GM12878 (cell line): ENCODE data around the gene RHBG. TPM values are rescaled to one million over a fixed set of nuclear protein-coding genes. Genes with fewer than 3 reads are reported as not detected.

Experiments
- BRCA1 ChIP-seq: IDR thresholded peaks from 2 replicates; pipeline ENCODE4 v1.6.1; 2011; ENCODE audit warnings: low read depth, low read length, improper control_type of control experiment
- CHD1 ChIP-seq: IDR thresholded peaks from 2 replicates; pipeline ENCODE4 v1.6.1; 2012; ENCODE audit warnings: low read depth, low read length, improper control_type of control experiment
- ESRRA ChIP-seq: IDR thresholded peaks from 2 replicates; pipeline ENCODE4 v1.6.1; 2012; ENCODE audit warnings: mild to moderate bottlenecking, low read length, improper control_type of control experiment
- IKZF2 ChIP-seq, 2 experiments: fragments of 450-650 bp; IDR thresholded peaks; 2 replicates each; pipeline ENCODE4 v1.6.1; 2017; ENCODE audit warnings: mild to moderate bottlenecking in 2 of 2, moderate library complexity in 2 of 2
- LARP7 ChIP-seq: fragments of 450-650 bp; IDR thresholded peaks from 2 replicates; pipeline ENCODE4 v1.6.1; 2017; ENCODE audit warnings: mild to moderate bottlenecking
- SMARCA5 ChIP-seq: fragments of 450-650 bp; IDR thresholded peaks from 2 replicates; pipeline ENCODE4 v1.6.1; 2017; ENCODE audit warnings: mild to moderate bottlenecking
- SREBF1 ChIP-seq: IDR thresholded peaks from 2 replicates; pipeline ENCODE4 v1.6.1; 2012; ENCODE audit warnings: mild to moderate bottlenecking, low read length
- TARDBP ChIP-seq: IDR thresholded peaks from 2 replicates; pipeline ENCODE4 v1.6.1; 2016; ENCODE audit warnings: borderline replicate concordance
- ZZZ3 ChIP-seq: IDR thresholded peaks from 2 replicates; pipeline ENCODE4 v1.6.1; 2011; ENCODE audit warnings: low read depth; ENCODE audit not compliant: control insufficient read depth, insufficient read length
- polyA plus RNA-seq, 11 experiments: library from polyadenylated mRNA; depleted of rRNA in 4 of 11; unstranded in 6 of 11; stranded (reverse) in 5 of 11; fragments of >200 nt; fragmentation: Nextera tagmentation in 4 of 11; fragmentation: Illumina TruSeq in 1 of 11; extraction: Ambion mirVana in 4 of 11; extraction: Trizol in 1 of 11; gene quantifications; 1 replicate in 1 of 11; 2 replicates in 10 of 11; pipeline versions ENCODE4 v1.2.1 to v1.2.3, GENCODE V29; 2011 to 2016; ENCODE audit warnings: inconsistent platforms in 2 of 11, missing spikeins in 2 of 11, low read depth in 1 of 11
- total RNA-seq, 4 experiments: library from RNA; depleted of rRNA in 3 of 4; stranded (reverse); fragments of >200 nt in 3 of 4; fragmentation: Illumina TruSeq in 1 of 4; extraction: Trizol in 1 of 4; gene quantifications; 2 replicates each; pipeline versions ENCODE4 v1.2.1 to v1.2.3, GENCODE V29; 2013 to 2021
- TF ChIP-seq, protein P1 (sequence below): fragments of 150-350 bp; IDR thresholded peaks from 2 replicates; pipeline ENCODE4 v1.6.1; 2014; ENCODE audit warnings: mild to moderate bottlenecking, low read depth, low read length
- TF ChIP-seq, protein P2 (sequence below): fragments of 450-650 bp; formaldehyde crosslinking; IDR thresholded peaks from 2 replicates; pipeline ENCODE4 v1.5.0; 2022; ENCODE audit warnings: mild to moderate bottlenecking, missing genetic modification characterization

The RHBG gene
- total and polyA plus RNA-seq, 10 of the 15 experiments (the other 5 are each of a cell fraction or from before 2014, with no cell fraction given): not detected

- TF ChIP-seq, protein P1, sequence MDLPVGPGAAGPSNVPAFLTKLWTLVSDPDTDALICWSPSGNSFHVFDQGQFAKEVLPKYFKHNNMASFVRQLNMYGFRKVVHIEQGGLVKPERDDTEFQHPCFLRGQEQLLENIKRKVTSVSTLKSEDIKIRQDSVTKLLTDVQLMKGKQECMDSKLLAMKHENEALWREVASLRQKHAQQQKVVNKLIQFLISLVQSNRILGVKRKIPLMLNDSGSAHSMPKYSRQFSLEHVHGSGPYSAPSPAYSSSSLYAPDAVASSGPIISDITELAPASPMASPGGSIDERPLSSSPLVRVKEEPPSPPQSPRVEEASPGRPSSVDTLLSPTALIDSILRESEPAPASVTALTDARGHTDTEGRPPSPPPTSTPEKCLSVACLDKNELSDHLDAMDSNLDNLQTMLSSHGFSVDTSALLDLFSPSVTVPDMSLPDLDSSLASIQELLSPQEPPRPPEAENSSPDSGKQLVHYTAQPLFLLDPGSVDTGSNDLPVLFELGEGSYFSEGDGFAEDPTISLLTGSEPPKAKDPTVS: no peak
- TF ChIP-seq SREBF1 (no peak), LARP7 (no peak), IKZF2 (IDR thresholded peaks at IDR 0.05) (no peak), BRCA1 (no peak), TARDBP (no peak), SMARCA5 (no peak), CHD1 (no peak), ESRRA (no peak), ZZZ3 (no peak)
- TF ChIP-seq, protein P2, sequence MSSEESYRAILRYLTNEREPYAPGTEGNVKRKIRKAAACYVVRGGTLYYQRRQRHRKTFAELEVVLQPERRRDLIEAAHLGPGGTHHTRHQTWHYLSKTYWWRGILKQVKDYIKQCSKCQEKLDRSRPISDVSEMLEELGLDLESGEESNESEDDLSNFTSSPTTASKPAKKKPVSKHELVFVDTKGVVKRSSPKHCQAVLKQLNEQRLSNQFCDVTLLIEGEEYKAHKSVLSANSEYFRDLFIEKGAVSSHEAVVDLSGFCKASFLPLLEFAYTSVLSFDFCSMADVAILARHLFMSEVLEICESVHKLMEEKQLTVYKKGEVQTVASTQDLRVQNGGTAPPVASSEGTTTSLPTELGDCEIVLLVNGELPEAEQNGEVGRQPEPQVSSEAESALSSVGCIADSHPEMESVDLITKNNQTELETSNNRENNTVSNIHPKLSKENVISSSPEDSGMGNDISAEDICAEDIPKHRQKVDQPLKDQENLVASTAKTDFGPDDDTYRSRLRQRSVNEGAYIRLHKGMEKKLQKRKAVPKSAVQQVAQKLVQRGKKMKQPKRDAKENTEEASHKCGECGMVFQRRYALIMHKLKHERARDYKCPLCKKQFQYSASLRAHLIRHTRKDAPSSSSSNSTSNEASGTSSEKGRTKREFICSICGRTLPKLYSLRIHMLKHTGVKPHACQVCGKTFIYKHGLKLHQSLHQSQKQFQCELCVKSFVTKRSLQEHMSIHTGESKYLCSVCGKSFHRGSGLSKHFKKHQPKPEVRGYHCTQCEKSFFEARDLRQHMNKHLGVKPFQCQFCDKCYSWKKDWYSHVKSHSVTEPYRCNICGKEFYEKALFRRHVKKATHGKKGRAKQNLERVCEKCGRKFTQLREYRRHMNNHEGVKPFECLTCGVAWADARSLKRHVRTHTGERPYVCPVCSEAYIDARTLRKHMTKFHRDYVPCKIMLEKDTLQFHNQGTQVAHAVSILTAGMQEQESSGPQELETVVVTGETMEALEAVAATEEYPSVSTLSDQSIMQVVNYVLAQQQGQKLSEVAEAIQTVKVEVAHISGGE (CRISPR knock-in tag): no peak
Measured at GRCh38 chr1:156392452-156392853, 23.4 kb downstream of the RHBG start (continued).
